CD4-positive, alpha-beta T cell treated with Interleukin-17A for 1 hour (primary cell): Measurements from ENCODE around the gene UGGT2.
"Not testable (repeated sequence)": the region's sequence is repeated elsewhere in the genome, so short reads cannot be mapped to it uniquely, and the experiment has no call there.

ENCODE experiments used
- DNase-seq: peaks from one replicate; pipeline ENCODE4 v3.0.0-alpha.2; 2020

Gene UGGT2

GRCh38 chr13:95788100-95788463 lies 265.1 kb downstream of the UGGT2 start:
- no peak for DNase-seq

- no peak for DNase-seq
Observed at GRCh38 chr13:95787356-95788099, 265.7 kb downstream of the UGGT2 start.

- no peak for DNase-seq
Observed at GRCh38 chr13:95784900-95785290, 268.3 kb downstream of the UGGT2 start.

GRCh38 chr13:95784161-95784899 lies 268.9 kb downstream of the UGGT2 start:
- no peak for DNase-seq

- DNase-seq: no peak
Observed at GRCh38 chr13:95783747-95784146, 269.5 kb downstream of the UGGT2 start.

GRCh38 chr13:95781940-95782339 lies 271.3 kb downstream of the UGGT2 start:
- not testable (repeated sequence) for DNase-seq

GRCh38 chr13:95781016-95781415 lies 272.2 kb downstream of the UGGT2 start:
- no peak for DNase-seq

GRCh38 chr13:95779522-95779921 lies 273.7 kb downstream of the UGGT2 start:
- DNase-seq: no peak

- DNase-seq: no peak
Observed at GRCh38 chr13:95771905-95772304, 281.3 kb downstream of the UGGT2 start.

- DNase-seq: no peak
Observed at GRCh38 chr13:95763601-95764000, 289.6 kb downstream of the UGGT2 start.

GRCh38 chr13:95762626-95763025 lies 290.6 kb downstream of the UGGT2 start:
- not testable (repeated sequence) for DNase-seq

- no peak for DNase-seq
Observed at GRCh38 chr13:95756072-95756471, 297.1 kb downstream of the UGGT2 start.

- DNase-seq: no peak
Observed at GRCh38 chr13:95754069-95754468, 299.1 kb downstream of the UGGT2 start.

GRCh38 chr13:95752677-95753076 lies 300.5 kb downstream of the UGGT2 start:
- DNase-seq: no peak
